Upper lobe of right lung (tissue), 1 donor: ENCODE measurements around the gene C10orf71. TPM values are rescaled to one million over a fixed set of nuclear protein-coding genes. Genes with fewer than 3 reads are reported as not detected.

Source experiments
- ATAC-seq: fragments of 200-7000 bp; cut with Tn5 transposase; one replicate; pipeline ENCODE4 v1.9.1; 2020; ENCODE audit warnings: mild to moderate bottlenecking, moderate library complexity
- DNase-seq: peaks from one replicate; pipeline ENCODE4 v3.0.0-alpha.2; 2020
- H3K27ac ChIP-seq: fragments of 200-600 bp; one replicate; pipeline ENCODE4 v1.8.0; 2022
- H3K27me3 ChIP-seq: fragments of 200-600 bp; one replicate; pipeline ENCODE4 v1.8.0; 2022; ENCODE audit warnings: mild to moderate bottlenecking
- H3K36me3 ChIP-seq: fragments of 200-600 bp; one replicate; pipeline ENCODE4 v1.8.0; 2022
- H3K4me1 ChIP-seq: fragments of 200-600 bp; one replicate; pipeline ENCODE4 v1.8.0; 2022
- H3K4me3 ChIP-seq: fragments of 200-600 bp; one replicate; pipeline ENCODE4 v1.8.0; 2022; ENCODE audit warnings: mild to moderate bottlenecking
- H3K9me3 ChIP-seq: fragments of 200-600 bp; one replicate; pipeline ENCODE4 v1.8.0; 2022
- CTCF ChIP-seq: fragments of 200-600 bp; IDR thresholded peaks from one replicate; pipeline ENCODE4 v1.8.0; 2022; ENCODE audit warnings: antibody characterized with exemption
- intact Hi-C: fragments of 100-400 bp; cut with DNase I; formaldehyde crosslinking; loops from one replicate; pipeline ENCODE4 v1.11.0; 2022
- total RNA-seq: library from RNA; stranded (reverse); fragmentation: NEBNext Ultra II Directional; extraction: Animal tissue kit (Norgen Biotek cat#: 25700); gene quantifications from one replicate; pipeline ENCODE4 v1.2.1, GENCODE V29; 2021
- donor health status: DM: no; HTN: yes; CAD: no; lungs with severe emphysema.

C10orf71 gene
- total RNA-seq, 1 donor from 2014 or later, result not detected

- Histone ChIP-seq H3K9me3 (peaks cover 10% of the 10 kb centered on the region), H3K27ac (no peak overlapping the region), H3K27me3 (no peaks in the 10 kb centered on the region), H3K36me3 (no peaks in the 10 kb centered on the region), H3K4me1 (no peaks in the 10 kb centered on the region), H3K4me3 (no peak overlapping the region)
- TF ChIP-seq CTCF, result no peak
- intact Hi-C loops, result no loop called here
- no peak for DNase-seq
- ATAC-seq, result peak; percentile 39
Observed at GRCh38 chr10:49353026-49353894, 54.3 kb downstream of the C10orf71 start.

GRCh38 chr10:49353895-49354566 lies 55.1 kb downstream of the C10orf71 start:
- H3K27me3 ChIP-seq, result no peaks in the 10 kb centered on the region
- no peak for DNase-seq

GRCh38 chr10:49354593-49354992 lies 55.6 kb downstream of the C10orf71 start:
- Histone ChIP-seq H3K36me3 (no peaks in the 10 kb centered on the region), H3K4me1 (no peaks in the 10 kb centered on the region), H3K27me3 (no peaks in the 10 kb centered on the region), H3K9me3 (peaks cover 10% of the 10 kb centered on the region), H3K4me3 (no peak overlapping the region), H3K27ac (no peak overlapping the region)
- DNase-seq (no peak), ATAC-seq (no peak)
- intact Hi-C loops, result no loop called here
- TF ChIP-seq CTCF, result no peak

More at GRCh38 chr10:49353895-49354566, 55.1 kb downstream of the C10orf71 start:
- no peak for TF ChIP-seq CTCF
- intact Hi-C loops, result no loop called here
- no peak for ATAC-seq
- no peaks in the 10 kb centered on the region for H3K4me1 ChIP-seq
- no peak overlapping the region for H3K4me3 ChIP-seq
- H3K9me3 ChIP-seq, result peaks cover 10% of the 10 kb centered on the region
- no peaks in the 10 kb centered on the region for H3K36me3 ChIP-seq
- H3K27ac ChIP-seq, result no peak overlapping the region

GRCh38 chr10:49355221-49355620 lies 56.3 kb downstream of the C10orf71 start:
- H3K36me3 ChIP-seq, result no peaks in the 10 kb centered on the region
- intact Hi-C loops, result no loop called here
- ATAC-seq (no peak), DNase-seq (no peak)
- H3K4me1 ChIP-seq, result peaks cover 6% of the 10 kb centered on the region
- H3K27ac ChIP-seq, result no peak overlapping the region
- H3K9me3 ChIP-seq, result peaks cover 6% of the 10 kb centered on the region
- TF ChIP-seq CTCF, result no peak
- no peaks in the 10 kb centered on the region for H3K27me3 ChIP-seq
- no peak overlapping the region for H3K4me3 ChIP-seq

GRCh38 chr10:49356181-49356580 lies 57.2 kb downstream of the C10orf71 start:
- Histone ChIP-seq H3K36me3 (no peaks in the 10 kb centered on the region), H3K27me3 (no peaks in the 10 kb centered on the region), H3K4me1 (peaks cover 13% of the 10 kb centered on the region), H3K9me3 (peaks cover 6% of the 10 kb centered on the region), H3K27ac (no peak overlapping the region), H3K4me3 (no peak overlapping the region)
- DNase-seq, result no peak
- intact Hi-C loops, result no loop called here
- TF ChIP-seq CTCF, result no peak
- ATAC-seq, result no peak
